Progenitor cell of endocrine pancreas (in vitro differentiated cells): Measurements from ENCODE around the gene BCCIP. TPM values are rescaled to one million over a fixed set of nuclear protein-coding genes. Genes with fewer than 3 reads are reported as not detected.

Experiments
- DNase-seq: peaks from one replicate; pipeline ENCODE4 v3.0.0; 2021; ENCODE audit warnings: low spot score; ENCODE audit not compliant: unreplicated experiment
- H3K27ac Mint-ChIP-seq: 2 replicates; pipeline ENCODE4 v1.8.0; 2021; ENCODE audit warnings: mild to moderate bottlenecking, moderate library complexity, mixed read lengths
- H3K27me3 Mint-ChIP-seq: 2 replicates; pipeline ENCODE4 v1.8.0; 2021; ENCODE audit warnings: mixed read lengths
- H3K36me3 Mint-ChIP-seq: 2 replicates; pipeline ENCODE4 v1.8.0; 2022; ENCODE audit warnings: mixed read lengths; ENCODE audit not compliant: insufficient read depth
- H3K4me1 Mint-ChIP-seq: 2 replicates; pipeline ENCODE4 v1.8.0; 2021; ENCODE audit warnings: low read depth, mixed read lengths
- H3K4me3 Mint-ChIP-seq: 2 replicates; pipeline ENCODE4 v1.8.0; 2021; ENCODE audit warnings: low read depth, mild to moderate bottlenecking, moderate library complexity, mixed read lengths
- H3K9me3 Mint-ChIP-seq: 2 replicates; pipeline ENCODE4 v1.8.0; 2021; ENCODE audit warnings: low read depth, mixed read lengths
- total RNA-seq: library from RNA; stranded (reverse); gene quantifications from 2 replicates; pipeline ENCODE4 v1.2.1, GENCODE V29; 2021
- TF ChIP-seq, protein P1 (sequence below): fragments of 200-600 bp; sonication (generic); IDR thresholded peaks from one replicate; pipeline ENCODE4 v1.5.0; 2021; ENCODE audit warnings: antibody characterized with exemption, mild to moderate bottlenecking; ENCODE audit not compliant: unreplicated experiment

BCCIP gene
- total RNA-seq, 1 donor from 2014 or later: 69.8 TPM

DNA sequence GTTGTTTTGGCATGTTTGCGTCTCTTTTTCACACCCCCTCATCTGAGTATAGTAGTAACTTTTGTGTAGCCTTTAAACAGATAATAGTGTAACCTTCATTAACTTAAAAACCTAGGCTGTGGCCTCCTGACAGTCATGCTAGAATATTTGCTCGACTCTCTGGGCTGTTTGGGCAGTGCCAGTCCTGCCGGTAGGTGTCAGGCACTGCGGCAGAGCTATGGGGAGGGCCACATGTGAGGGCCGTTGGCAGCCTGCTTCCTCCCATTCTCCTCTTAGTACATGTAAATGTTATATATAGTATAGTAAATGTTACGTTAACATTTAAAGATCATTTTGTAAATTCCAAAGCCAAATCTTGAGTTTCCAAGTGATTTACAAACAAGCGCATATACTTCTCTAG is 26.1 kb downstream of the BCCIP start:
- H3K9me3 Mint-ChIP-seq: no peaks in the 10 kb centered on the region
- no peak for DNase-seq
- H3K4me1 Mint-ChIP-seq: no peaks in the 10 kb centered on the region
- H3K27ac Mint-ChIP-seq: no peak overlapping the region
- no peaks in the 10 kb centered on the region for H3K27me3 Mint-ChIP-seq
- no peak overlapping the region for H3K4me3 Mint-ChIP-seq
- TF ChIP-seq, protein P1, sequence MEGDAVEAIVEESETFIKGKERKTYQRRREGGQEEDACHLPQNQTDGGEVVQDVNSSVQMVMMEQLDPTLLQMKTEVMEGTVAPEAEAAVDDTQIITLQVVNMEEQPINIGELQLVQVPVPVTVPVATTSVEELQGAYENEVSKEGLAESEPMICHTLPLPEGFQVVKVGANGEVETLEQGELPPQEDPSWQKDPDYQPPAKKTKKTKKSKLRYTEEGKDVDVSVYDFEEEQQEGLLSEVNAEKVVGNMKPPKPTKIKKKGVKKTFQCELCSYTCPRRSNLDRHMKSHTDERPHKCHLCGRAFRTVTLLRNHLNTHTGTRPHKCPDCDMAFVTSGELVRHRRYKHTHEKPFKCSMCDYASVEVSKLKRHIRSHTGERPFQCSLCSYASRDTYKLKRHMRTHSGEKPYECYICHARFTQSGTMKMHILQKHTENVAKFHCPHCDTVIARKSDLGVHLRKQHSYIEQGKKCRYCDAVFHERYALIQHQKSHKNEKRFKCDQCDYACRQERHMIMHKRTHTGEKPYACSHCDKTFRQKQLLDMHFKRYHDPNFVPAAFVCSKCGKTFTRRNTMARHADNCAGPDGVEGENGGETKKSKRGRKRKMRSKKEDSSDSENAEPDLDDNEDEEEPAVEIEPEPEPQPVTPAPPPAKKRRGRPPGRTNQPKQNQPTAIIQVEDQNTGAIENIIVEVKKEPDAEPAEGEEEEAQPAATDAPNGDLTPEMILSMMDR: no peak
- H3K36me3 Mint-ChIP-seq: peaks cover 23% of the 10 kb centered on the region

DNA sequence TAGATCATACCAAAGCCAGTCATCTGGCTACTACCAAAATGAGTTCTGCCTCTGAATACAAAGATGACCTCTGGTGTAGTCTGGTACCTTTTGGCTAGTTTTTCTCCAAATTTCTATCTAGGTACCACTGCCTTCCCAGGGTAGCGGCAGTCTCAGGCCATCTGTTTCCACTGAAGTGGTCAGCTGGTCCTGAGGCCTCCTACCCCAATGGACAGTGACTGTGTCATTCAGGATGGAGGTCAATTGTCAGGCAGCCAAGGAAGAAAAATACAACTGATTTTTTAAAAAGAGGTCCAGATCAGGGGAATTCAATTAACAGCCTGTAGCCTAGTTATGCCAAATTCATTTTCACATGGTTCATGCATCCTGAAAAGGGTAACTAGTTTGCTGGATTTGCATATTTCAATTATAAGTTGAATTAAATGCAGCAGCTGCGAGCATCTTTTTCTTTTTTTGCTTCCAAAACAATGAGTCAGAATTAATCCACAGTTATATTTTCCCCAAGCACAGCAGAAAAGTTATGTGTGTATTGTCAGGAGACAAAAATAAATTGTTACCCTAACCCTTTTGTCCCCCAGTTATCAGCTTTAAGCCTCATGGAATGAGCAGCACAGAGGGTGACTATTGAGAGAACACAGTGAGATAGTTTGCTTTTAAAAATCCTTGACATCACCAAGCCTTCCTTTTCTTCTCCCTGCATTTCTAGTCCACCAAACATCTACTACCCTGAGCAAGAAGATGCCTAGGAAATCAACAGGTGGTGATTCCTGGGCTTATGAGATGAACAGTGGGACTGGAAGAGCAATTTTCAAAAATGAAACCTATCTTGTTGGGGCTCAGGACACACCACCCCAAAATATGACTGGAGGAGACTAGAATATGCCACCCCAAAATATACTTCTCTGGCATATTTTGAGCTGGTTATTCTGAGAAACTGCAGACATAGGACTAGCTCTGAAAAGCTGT is 27.7 kb downstream of the BCCIP start:
- Mint-ChIP-seq H3K36me3 (peaks cover 25% of the 10 kb centered on the region), H3K4me3 (no peak overlapping the region), H3K9me3 (no peaks in the 10 kb centered on the region), H3K4me1 (no peaks in the 10 kb centered on the region), H3K27ac (no peak overlapping the region), H3K27me3 (no peaks in the 10 kb centered on the region)
- TF ChIP-seq, protein P1: no peak
- DNase-seq: no peak

GRCh38 chr10:125852487-125852886 is 29.1 kb downstream of the BCCIP start:
- Mint-ChIP-seq H3K36me3 (peaks cover 22% of the 10 kb centered on the region), H3K9me3 (no peaks in the 10 kb centered on the region), H3K4me1 (no peaks in the 10 kb centered on the region), H3K27ac (no peak overlapping the region), H3K4me3 (no peak overlapping the region), H3K27me3 (no peaks in the 10 kb centered on the region)
- DNase-seq: no peak
- TF ChIP-seq, protein P1: no peak

- no peaks in the 10 kb centered on the region for H3K27me3 Mint-ChIP-seq
- peaks cover 3% of the 10 kb centered on the region for H3K4me1 Mint-ChIP-seq
- TF ChIP-seq, protein P1: no peak
- DNase-seq: no peak
- no peak overlapping the region for H3K4me3 Mint-ChIP-seq
- H3K9me3 Mint-ChIP-seq: no peaks in the 10 kb centered on the region
- H3K36me3 Mint-ChIP-seq: peaks cover 8% of the 10 kb centered on the region
- no peak overlapping the region for H3K27ac Mint-ChIP-seq
Observed at GRCh38 chr10:125857185-125857760, 33.9 kb downstream of the BCCIP start.

- Mint-ChIP-seq H3K9me3 (no peaks in the 10 kb centered on the region), H3K4me3 (no peak overlapping the region), H3K4me1 (peaks cover 3% of the 10 kb centered on the region), H3K27me3 (no peaks in the 10 kb centered on the region), H3K36me3 (peaks cover 4% of the 10 kb centered on the region), H3K27ac (no peak overlapping the region)
- TF ChIP-seq, protein P1: no peak
- no peak for DNase-seq
Observed at GRCh38 chr10:125859128-125859817, 35.9 kb downstream of the BCCIP start.
